H54 (cell line): ENCODE results near the gene DR1.

Experiments used
- DNase-seq: peaks from one replicate; pipeline ENCODE4 v3.0.0; 2011; ENCODE audit warnings: low spot score, mixed read lengths; ENCODE audit not compliant: insufficient read length
- FAIRE-seq: peaks from 3 replicates; lab custom pipeline; 2011; peaks lifted over from hg19 to GRCh38; lab: Jason Lieb, UNC
- POLR2A ChIP-seq: IDR thresholded peaks from 2 replicates; pipeline ENCODE4 v1.6.1; 2011; ENCODE audit warnings: low read depth, mild to moderate bottlenecking, low read length

DR1 gene

DNA sequence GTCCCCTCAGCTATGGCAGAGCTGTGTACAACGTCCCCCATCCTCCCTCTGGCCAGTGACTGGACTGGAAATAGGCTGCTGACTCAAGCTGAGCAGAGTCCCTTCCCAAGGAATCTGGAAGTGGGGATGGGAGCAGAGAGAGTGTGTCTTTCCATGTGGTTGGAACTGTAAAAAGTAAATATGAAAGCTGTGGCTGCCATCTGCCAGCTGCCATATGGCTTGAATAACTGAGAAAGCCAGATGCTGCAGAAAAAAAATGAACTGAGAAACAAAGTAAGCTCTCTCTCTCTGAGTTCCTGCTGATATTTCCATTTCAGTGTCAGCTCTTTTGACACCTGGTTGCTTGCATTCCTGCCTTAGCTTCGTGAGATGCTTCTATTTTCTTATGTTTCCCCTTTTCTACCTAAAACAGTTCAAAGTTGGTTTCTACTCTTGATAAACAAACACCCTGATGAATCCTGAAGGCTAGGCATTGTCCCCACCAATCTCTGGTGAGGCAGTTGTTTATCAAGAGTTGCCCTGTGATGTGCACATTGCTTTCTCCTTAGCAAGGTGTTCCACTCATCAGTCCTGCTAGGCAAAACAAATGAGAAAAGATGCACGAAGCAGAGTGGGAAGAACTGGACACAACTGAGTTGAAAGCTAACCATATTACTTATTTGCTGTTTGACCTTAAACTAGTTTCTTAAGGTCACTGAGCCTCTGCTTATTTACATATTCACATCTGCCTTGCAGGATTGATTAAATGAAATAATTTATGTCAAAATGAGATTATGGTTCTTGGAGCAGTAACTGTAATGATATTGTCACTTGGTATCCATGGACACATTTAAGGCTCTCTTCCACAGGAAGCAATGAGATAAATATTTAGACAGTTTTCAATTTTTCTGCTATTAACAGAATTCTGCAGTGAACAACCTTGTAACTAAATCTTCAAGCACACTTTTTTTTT, 16.6 kb upstream of the DR1 start:
- DNase-seq = no peak
- TF ChIP-seq POLR2A = no peak
- FAIRE-seq = peak; percentile 33

- FAIRE-seq = no peak
Observed at GRCh38 chr1:93330196-93330595, 15.5 kb upstream of the DR1 start.

DNA sequence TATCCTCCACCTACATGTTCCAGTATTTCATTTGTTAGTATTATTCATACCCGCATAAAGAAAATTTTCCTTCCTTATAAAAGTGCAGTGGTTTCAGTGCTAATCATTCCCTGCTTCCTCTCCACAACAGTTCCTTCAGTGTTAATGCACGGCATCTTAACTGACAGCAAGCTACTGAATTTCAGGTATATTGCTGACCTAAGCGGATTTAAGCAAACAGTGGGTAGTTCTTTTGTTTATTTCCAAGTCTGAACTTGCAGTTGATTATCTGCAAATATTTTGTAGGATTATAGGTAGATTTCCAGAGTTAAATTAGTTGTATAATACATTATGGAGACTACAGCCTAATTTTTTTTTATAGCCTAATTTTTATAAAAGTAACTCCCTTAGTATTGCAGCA, 15.1 kb upstream of the DR1 start:
- FAIRE-seq = no peak
- no peak for TF ChIP-seq POLR2A
- DNase-seq = no peak

More at GRCh38 chr1:93330196-93330595, 15.5 kb upstream of the DR1 start:
- no peak for DNase-seq
- no peak for TF ChIP-seq POLR2A

DNA sequence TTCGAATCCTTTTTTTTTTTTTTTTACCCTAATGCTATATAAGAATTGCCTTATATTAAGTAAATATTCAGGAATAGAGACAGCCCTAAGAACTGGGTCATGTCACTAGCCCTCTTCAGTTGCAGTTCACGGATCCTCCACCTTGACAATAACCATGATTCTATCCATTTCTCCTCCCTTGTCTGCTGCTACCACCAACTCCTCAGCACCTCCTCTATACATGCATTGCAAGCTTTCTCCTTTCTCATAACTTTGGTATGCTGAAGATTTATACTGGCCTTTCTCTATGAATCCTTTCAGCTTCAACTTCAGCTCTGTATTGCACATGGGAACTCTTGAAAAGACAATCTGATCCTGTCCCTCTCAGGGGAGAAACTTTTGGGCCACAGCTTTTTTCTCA, 14.3 kb upstream of the DR1 start:
- peak; percentile 84 for FAIRE-seq
- no peak for DNase-seq
- no peak for TF ChIP-seq POLR2A

GRCh38 chr1:93332368-93332767, 13.3 kb upstream of the DR1 start:
- no peak for TF ChIP-seq POLR2A
- no peak for FAIRE-seq
- no peak for DNase-seq

DNA sequence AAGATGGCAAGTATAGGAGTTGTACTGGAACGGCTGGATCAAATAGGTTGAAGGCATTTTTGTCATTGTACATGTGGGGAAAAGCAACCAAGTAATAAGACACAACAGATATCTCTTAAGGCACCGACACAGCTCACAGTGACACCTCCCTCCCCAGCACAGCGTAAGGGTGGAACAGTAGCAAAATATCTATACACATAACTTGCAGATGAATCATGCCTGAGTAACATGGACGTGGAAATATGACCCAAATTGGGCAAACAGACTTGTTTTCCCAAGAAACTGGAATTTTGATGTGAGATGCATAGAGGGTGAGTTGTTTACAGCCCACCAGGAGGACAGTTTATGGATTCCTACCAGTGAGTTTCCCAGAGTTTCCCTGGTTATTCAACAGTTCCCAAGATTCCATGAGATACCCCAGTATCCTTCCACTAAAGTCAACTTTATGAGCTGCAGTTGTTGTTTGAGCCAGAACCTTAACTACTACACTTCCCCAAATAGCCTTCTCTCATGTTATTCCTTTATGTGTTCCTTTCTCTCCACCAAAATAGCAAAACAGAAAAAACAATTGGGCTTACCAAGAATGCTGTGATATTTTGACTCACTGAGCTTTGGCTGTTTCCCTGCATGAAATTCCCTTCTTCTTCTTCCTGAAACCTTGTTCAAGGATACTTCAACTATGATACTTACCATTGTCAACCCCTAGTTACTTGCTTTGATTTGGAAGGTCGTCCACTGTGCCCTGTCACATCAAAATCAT, 7.1 kb upstream of the DR1 start:
- DNase-seq (peak; percentile 46), FAIRE-seq (peak; percentile 98)
- TF ChIP-seq POLR2A = no peak

DNA sequence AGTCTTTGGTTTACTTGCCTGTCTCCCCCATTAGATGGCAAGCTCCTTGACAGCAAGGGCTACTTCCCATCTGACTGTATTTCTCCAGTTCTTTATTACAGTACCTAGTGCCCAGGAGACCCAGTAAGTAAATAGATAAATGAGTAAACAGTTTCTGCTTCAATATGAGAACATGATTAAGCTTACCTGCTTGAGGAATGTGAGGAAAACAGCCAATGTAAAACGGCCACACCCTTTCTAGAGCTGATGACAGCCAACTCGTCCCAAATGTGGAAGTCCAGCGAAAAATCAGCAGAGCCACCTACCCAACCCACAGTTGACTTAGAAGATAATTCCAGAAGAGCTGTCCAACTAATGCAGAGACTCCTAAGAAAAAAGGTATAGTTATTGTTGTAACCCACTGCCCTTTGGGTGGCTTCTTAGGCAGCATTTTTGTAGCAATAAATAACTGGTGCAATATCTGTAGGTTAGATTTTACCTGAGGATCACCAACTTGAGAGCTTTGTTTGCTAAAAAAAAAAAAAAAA, 6.5 kb upstream of the DR1 start:
- no peak for TF ChIP-seq POLR2A
- no peak for FAIRE-seq
- DNase-seq = no peak

DNA sequence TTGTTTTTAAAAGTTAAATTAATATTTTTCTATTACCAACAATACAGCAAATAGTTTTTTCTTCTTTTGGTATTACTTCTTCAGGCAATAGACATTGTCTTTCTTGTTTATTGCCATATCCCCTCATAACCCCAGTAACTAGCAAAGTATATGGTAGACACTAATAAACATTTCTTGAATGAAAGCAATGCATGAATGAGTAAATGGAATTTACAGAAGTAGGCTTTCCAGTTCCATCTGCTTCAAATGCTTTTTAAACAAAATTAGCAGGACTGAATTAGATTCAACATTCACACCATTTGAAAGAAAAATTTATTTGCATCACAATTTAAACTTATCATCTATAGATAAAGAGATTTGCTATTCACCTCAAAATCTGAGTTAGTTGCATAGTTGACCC, 5.6 kb upstream of the DR1 start:
- no peak for DNase-seq
- no peak for FAIRE-seq
- TF ChIP-seq POLR2A = no peak

GRCh38 chr1:93344484-93344883, 1.2 kb upstream of the DR1 start:
- no peak for TF ChIP-seq POLR2A
- no peak for FAIRE-seq
- DNase-seq = no peak

DNA sequence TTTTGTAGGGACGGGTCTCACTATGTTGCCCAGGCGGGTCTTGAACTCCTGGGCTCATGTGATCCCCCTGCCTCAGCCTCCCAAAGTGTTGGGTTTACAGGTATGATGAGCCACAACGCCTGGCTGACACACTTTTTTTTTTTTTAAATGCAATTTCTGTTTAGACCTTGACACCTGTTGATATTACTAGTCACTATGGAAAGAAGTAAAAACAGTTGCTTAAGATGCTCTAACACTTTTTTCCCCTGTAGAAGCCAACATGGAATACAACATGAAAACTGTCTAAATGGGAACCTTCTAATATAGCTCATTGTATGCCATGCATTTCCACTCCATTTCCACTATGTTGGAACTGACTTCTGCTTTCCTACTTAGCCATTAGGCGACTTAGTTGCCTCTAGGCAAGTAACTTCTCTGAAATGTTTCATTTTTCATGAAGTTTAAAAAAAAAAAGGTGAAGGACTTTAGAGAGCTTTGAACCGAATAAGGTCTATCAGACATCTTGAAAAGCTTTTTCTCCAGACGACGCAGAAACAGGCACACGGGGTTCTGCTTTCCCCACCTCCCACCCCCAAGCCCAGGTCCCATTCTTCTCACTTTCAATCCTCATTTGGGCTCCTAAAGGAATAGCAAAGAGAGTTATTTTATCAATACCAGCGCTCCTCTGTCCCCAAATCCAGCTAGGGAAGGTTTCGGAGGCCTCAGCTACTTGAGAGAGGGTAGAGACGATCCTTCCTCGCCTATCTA, 648 bp upstream of the DR1 start:
- FAIRE-seq = peak; percentile 89
- DNase-seq = no peak
- no peak for TF ChIP-seq POLR2A

DNA sequence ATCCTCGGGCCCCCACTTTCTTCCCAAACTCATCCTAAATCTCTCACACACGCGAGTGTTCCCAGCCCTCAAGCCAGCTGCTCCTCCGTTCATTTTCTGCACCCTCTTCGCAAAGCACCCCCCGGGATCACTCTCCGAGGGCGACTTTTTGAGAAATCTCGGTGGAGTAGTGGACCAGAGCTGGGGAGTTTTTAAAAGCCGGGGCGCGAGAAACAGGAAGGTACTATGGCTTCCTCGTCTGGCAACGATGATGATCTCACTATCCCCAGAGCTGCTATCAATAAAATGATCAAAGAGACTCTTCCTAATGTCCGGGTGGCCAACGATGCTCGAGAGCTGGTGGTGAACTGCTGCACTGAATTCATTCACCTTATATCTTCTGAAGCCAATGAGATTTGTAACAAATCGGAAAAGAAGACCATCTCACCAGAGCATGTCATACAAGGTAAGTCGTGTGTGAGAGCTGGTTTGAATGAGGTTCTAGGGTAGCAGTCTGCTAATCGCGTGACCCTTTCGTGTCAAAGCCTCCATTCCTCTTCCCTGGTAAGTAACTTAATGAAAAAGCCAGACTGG, 800 bp downstream of the DR1 start:
- DNase-seq (no peak), FAIRE-seq (peak; percentile 90)
- TF ChIP-seq POLR2A = no peak

- DNase-seq (no peak), FAIRE-seq (no peak)
- no peak for TF ChIP-seq POLR2A
Observed at GRCh38 chr1:93347334-93347899, 1.7 kb downstream of the DR1 start.
